IPS-NIHi7 (cell line): ENCODE measurements around the gene PODXL.
"Not testable (repeated sequence)": the region's sequence is repeated elsewhere in the genome, so short reads cannot be mapped to it uniquely, and the experiment has no call there.

Source experiments
- DNase-seq: peaks from one replicate; pipeline ENCODE4 v3.0.0; 2012; ENCODE audit warnings: mixed read lengths; ENCODE audit errors: extremely low spot score

PODXL gene

DNA sequence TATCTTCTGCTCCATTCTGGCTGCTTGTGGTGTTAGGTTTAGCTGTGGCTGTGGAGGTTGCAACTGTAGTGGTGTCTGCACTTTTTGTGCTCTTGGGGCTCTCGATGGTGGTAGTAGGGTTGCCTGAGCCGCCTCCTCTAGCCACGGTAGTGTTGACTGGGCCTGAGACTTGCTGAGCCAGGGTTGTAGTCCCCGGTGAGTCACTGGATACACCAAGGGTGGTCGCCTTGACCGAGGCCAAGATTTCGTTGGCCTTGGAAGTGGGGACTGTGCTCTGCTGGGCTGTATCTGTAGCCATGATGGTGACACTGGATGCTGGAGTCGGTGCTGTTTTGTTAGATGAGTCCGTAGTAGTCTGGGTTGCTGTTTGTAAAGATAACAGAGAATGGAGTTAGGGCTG, 45.4 kb downstream of the PODXL start:
- no peak for DNase-seq

DNA sequence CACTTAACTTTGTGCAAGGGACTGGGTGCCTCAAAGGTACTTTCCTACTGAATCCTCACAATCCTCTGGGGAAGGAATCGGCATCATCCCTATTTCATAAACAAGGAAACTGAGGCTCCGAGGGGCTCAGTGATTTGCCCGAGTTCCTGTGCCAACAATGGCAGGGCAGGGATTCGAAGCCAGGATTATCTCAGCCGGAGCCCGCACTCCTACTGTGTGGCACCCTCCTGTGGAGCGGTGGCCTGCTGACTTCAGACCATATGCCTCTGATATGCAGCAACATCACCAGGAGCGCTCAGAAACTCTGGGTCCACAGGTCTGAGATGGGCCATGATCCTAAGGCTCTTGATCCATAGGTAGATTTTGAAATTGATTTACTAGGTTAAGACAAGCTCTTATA, 46.6 kb downstream of the PODXL start:
- no peak for DNase-seq

DNA sequence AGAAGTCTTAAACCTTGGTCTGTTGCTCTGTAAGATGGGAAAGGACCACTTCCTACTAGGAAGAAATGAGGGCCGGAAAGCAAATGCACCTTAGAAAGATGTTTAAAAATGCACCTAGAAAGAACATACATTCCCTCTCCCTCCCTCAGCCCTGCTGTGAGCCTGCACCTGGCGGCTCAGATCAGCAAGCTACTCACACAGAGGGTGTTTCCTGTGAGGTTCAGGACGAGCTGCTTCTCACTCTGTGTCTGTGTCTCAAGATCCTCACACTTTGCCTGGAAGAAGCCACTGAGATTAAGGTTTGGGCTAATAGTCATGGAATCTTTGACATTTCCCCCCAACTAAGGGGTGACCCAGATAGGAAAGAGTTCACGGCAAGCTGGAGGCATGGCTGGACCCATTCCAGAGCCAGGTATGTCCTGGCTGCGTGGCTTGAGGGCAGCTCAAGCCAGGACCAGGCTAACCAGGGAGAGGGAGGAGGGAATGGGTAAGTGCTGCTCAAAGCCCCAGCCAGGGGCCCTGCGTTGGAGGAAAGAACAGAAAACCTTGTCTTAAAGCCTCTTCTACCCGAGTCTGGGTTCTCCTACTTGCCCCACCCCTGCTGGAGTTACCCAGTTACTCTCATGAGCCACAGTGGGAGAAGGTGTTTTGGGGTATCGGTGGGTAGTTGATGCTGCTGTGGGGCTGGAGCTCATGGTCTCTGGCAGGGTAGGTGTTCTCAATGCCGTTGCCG, 47.5 kb downstream of the PODXL start:
- no peak for DNase-seq

DNA sequence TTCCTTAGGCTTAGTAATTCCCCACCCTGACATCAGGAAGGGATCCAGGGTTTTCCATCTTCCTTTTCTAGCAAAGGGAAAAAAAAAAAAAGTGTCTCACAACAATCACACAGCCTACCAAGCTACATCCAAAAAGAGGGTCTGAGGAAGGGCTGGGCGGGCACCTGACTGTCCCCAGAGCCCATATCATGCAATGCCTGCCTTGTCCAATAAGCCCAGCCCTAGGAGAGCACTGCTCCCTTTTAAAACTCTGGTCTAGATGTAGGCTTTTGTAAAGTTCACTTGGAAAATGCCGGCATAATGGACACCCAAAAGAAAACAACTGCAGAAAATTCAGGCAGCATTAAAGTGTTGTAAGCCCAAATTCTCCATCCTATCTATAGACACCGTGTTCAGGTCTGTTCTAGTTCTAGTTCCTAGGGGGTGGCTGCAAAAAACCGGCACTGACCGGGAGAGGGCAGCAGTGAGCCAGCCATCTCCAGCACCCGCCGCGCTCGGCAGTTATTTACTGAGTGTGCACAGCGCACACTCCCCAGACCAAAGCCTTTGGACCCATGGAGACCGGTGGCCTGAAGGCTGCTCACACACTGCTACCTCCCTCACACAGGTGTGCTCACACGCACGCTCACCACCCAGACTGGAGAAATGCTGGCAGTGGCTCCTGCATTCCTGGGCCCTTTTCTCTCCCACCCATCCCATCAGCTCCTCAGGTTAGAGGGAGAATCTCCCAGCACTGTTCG, 48.7 kb downstream of the PODXL start:
- DNase-seq = peak; percentile 50

DNA sequence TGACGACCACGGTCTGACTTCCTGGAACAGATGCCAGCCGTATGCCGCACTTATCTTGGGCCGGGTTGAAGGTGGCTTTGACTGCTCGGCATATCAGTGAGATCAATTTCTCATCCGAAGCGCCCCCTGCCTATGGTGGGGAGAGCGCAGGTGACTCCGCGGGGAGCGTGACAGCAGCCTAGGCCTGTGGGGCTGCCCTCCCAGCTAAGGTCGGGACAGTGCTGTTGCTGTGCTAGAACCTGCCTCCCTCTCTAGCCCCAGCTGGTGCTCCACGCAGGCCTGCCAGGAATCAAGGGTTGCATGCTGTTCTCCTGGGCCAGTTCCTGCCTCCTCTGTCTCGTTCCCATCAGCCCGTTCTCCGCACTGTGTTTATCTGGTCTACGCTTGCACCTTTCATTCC, 49.8 kb downstream of the PODXL start:
- no peak for DNase-seq

DNA sequence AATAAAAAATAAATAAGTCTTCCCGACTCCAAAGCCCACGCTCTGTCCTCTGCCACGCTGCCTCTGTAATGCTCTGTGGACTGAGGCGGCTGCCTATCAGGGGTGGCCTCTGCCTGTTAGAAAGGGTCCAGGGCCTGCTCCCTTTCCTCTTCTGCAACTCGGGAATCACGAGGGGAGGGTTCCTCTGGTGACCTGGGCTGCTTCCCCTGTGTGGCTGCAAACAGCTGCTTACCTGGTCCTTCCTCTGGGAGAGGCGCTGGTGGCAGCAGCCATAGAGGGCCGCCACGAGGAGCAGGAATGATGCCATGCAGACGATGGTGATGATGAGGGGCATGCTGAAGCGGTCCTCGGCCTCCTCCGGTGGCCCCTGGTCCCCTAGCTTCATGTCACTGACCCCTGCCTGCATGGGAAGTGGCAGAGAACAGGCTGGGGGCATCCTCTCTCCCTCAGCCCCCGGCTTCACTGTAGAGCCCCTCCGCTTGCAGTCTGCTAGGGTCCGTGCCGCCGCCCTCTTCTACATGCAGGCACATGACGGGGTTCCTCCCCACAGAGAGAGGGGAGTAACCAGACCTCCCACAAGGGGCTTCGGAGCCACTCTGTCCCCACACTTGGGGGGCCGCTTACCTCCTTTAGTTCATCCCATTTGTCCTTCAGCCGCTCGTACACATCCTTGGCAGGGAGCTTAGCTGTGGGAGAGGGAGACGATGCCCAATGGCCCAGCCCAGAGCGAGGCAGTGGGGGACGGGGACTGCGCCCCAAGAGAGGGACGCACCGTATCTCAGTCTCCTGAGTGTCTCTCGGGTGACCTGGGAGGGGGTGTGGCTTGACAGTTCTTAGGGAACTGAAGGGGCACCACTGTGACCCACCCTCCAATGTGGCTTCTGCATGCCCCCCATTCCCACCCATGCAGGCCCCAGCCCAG, 50.5 kb downstream of the PODXL start:
- DNase-seq = no peak

DNA sequence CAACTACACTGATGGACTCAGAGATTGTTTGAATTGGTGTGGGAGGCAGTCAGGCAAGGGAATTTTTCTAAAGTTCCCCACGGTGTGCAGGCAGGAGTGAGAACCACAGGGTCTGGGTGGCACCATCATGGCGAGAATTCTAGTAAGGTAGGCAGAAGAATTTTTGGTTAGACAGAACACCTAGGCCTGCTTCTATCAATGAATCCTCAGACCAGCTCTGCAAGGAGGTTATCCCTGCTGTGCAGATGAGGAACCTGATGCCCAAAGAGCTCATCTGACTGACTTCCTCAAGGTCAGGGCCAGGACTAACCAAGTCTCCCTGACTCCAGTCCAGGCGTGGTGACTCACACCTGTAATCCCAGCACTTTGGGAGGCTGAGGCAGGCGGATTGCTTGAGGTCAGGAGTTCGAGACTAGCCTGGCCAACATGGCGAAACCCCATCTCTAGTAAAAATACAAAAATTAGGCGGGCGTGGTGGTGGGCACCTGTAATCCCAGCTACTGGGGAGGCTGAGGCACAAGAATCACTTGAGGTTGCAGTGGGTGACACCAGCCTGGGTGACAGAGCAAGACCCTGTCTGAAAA, 51.3 kb downstream of the PODXL start:
- not testable (repeated sequence) for DNase-seq

DNA sequence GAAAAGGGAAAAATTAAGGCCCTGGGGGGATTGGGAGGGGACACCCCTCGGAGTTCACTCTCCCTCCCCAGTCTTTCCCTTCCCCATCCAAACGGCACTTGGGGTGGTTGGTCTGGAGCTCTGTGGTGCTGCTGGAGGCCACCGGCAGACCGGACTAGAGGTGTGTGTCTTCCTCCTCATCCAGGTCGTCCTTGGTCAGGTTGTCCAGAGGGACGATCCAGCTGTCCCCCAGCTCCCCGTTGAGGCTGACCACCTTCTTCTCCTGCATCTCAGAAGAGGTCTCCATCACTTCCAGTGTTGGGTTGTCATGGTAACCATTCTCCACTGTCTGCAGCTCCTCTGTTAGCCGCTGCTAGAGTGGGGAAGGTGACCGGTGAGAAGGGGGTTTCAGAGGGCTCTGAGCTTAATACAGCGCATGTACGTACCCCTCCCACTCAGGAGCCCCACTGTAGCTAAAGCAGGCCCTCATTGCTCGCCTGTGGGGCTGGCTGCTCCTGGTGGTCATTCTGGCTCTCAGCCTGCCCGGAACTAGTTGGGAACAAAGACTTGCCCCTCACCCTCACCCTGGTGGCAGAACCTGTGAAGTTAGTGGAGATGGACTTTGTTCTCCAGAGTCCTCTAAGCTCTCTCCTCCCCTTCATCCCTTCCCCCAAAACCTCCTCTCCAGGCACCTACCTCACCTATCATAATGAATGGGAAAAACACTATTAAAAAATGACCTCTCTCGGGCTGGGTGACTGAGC, 52.1 kb downstream of the PODXL start:
- no peak for DNase-seq

DNA sequence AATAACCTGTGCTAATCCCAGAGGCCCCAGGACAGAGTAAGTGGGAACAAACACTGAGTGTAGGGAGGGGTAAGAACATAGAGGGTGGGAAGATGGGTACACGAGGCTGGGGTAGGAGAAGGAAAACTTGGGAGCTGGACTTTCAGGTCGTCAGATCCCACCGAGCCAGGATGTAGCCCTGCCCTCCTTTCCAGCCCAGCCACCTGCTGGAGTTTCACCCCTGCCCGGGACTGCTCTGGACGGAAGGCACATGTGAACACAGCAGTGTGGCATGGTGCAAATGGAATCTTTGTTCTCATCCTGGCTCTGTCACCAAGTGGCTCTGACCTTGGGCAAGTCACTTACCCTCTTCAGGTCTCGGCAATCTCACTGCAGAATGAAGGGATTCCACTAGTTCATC, 52.8 kb downstream of the PODXL start:
- DNase-seq = no peak

DNA sequence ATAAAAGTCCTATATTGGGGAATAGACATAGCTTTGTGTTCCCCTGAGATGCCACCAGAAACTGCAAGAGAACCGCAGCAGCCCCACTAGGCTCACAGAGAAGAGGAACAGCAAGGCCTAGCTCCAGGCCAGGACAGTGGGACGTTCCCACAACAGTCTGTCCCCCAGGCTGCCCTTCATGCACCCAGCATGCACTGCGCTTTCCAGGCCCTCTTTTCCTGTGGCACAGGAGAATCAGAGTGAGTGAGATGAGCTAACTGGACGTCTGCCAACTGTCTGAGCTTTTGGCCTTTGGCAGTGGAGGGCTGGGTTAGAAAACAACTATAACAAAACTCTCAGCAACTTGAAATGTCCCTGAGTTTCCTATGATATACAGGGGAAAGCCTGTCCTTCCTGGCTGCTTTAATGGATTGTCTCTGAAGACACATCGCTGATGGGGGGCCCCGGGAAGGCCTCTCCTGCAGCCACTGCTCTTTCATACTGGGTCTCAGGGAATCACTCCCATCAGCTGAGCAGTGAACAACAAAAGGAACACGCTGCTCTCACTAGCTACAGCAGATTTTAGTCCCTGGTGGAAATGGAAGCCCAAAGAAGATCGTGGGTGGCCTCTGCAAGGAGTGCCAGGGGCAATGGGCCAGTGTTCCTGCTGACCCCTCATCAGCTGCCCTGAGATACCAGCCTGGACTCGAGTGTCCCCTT, 53.5 kb downstream of the PODXL start:
- no peak for DNase-seq

DNA sequence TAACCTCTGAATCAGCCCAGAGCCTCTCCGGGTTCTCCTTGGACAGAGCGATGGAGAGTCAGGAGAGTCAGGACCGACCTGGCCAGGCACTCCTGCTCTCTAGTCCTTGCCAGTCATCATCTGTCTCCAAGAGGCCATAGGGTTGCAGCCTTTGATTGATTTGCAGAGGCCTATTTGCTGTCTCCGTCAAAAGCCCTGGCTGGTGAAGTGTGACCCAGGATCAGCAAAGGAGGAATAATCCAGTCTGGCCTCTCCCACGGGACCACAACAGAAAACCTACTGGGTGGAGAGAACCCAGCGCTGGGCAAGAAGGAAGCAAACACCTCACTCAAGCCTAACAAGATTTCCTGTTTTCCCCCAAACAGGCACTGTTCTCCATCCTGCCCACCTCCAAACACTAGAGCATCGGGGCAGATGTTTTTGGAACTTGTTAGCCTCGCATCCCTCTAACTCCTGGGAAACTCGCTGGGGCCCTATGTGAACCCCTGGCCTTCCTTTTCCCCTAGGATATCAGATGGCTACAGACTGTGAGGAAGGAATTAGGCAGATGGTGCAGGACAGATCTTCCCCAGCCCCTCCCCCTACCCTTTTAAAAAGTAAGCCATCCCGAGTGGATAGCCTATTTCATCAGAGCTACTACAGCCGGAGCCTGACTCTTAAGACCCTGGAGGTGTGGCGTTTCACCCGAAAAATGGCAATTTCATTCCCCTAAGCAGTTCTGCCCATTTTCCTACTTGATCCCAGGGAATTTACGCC, 54.3 kb downstream of the PODXL start:
- no peak for DNase-seq

DNA sequence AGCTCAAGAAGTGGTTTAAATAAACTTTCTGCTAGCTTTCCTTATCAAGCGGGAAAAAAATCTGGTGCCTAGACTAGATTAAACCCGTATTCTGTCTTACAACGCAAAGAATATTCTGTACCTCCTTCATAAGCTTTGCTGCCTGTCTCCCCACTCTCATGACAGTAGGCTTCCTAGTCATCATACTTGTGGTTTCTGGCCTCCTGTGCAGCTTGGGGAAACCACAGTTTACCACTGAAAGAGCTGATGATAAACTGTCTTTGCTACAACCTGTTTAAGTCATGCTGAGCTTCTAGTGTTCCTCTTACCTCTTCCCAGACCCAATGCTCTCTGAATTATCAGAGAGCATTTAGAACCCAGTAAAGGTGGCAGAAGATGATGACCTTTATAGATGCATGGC, 55.0 kb downstream of the PODXL start:
- no peak for DNase-seq

DNA sequence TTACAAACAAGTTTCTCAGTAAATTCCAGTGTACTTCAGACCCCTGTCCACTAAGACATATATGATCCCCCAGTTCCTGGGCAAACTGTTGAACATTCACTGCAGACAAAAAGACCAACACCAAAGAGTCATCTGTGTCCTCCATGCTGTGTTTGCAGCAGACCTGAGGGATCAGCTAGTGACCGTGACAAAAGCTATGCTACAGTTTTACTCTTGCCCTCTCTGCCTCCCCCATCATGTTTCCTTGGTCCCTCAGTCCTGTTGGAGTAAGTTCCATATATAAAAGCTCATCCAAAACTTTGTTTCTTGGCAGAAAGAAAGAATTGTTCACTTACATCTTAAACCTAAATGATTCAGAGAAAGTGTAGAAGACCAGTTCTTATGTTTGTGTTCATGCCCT, 56.1 kb downstream of the PODXL start:
- no peak for DNase-seq

DNA sequence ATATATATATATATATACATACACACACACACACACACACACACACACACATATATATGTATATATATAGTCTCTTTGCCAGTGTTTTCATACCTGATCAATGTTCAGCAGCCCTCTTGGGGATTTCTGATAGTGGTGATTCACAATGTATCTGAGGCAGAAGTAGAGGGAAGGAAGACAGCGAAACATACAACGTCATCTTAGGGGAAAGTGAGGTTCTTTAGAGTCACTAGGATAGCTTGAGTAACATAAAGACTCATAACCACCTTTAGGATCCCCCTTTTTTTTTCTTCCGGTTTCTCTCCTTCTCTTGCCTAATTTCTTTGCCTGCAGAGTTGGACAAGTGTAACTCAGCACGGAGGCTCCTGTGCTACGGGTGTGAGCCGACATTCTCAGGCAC, 56.6 kb downstream of the PODXL start:
- DNase-seq = no peak

DNA sequence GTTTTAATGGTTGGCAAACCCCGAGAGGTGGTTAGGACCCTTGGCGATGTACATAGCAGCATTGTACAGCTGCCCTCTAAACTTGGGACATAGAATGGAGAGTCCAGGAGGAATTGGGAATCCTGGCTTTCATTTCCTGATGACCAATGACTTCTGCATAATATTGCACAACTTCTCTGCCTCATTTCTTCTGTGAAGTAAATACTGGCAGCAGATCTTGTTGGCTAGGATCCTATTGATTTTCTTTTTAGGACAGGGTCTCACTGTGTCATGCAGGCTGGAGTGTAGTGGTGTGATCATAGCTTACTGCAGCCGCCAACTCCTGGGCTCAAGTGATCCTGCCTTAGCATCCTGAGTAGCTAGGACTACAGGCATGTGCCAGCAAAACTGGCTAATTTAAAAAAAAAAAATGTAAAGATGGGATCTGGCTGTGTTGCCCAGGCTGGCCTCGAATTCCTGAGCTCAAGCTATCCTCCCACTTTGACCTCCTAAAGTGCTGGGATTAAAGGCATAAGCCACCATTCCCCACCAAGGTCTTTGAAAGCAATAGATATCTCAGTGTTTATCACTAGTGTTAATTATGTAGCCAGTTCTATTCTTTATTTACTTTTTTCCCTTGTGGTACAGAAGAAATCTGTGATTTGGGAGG, 58.1 kb downstream of the PODXL start:
- DNase-seq = no peak

DNA sequence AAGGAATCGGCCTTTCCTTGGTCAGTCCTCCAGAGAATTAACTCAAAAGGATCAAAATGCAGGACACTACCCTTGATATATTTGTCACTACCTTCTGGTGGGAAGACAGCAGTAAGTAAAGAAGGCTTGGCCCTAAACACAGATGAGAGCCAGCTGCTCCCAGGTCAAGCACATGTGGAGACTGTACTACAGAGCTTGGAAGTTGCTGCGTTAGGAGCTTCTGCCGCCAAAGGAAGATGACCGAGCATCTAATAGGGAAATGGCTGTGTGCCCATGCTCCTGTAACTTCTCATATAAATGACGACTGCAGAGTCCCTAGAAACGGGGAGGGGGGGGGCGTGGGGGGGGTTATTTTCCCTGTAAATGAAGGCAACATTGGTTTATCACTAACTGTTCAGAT, 59.0 kb downstream of the PODXL start:
- DNase-seq = no peak

DNA sequence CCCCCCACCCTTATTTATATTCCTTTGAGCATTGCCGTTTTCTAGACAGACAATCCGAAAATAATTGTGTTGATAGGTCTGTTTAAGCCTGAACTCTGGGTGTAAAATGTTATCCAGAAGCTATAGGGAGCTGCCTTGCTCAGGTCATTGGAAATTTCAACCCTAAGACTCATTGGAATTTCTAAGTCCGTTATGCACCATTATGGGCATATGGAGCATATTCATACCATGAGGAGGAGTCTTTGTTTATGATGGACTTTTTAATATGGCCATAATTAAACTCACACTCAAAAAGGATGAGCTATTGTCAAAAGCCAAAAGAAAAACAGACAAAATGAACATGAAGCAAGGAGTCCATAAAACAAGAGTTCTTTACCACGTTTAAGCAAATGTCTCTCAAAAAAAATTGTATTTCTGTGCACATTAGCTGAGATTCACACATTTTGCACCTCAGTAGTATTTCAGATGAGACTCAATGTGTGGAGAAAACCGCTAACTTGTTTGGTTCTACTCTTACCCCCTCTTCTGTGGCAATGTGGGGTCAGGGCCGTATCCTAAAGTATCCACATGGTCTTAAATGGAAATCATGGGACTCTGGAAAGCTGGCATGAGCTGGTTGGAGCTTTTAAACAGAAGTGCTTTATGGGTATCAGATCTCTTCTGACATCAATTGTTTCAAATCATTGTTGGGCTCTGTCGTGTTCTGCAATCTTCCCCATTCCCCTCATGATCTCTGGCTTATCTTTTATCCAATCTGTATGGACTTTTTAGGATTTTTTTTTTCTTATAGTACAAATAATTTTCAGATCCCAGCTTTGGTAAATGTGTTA, 60.5 kb downstream of the PODXL start:
- no peak for DNase-seq

DNA sequence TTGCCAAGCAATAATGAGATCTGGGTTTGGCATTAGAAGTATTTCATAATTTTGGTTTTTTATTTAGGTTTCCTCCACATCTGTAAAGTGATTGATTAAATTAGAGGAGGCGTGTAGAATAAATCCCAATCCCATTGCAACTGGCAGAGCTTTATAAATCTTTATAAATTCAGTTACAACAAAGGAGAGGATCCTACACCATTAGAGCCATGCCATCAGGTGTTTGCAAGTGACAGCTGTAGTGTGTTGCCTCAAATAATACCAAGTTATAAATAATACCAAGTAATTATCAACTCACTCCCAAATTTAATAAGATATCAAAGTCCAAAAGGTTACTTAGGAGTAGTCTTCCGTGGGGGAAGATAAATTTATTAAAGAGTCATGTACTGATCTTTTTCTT, 62.2 kb downstream of the PODXL start:
- no peak for DNase-seq

DNA sequence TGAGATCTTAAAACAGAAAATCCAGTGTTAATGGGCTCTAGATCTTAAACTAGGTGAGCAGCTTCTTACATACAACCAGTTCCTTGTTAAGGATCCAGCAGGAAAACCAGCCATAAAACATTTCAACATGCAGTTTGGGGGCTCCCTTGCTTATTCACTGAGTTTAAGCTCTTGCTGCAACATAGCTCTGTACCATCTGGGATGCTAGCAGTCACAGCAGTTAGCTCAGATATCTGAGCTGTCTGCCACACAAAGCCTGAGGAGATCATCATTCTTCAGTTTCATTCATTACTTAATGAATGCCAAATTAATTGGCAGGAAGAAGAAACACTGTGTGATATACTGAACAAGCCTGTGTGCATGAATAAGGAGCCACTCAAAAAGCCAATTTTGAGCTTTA, 62.8 kb downstream of the PODXL start:
- DNase-seq = no peak
